OCI-LY7 (cell line): ENCODE data around the gene DDB1. TPM values are rescaled to one million over a fixed set of nuclear protein-coding genes. Genes with fewer than 3 reads are reported as not detected.

Experiments used
- BruUV-seq: library from RNA; stranded (reverse); fragments of 400-500 nt; replicated peaks from 2 replicates; lab custom pipeline; 2021; lab: Mats Ljungman, UMichigan
- CTCF ChIA-PET: fragments of 300-600 bp; sonication (Branson Sonifier 250); formaldehyde crosslinking; loops from one replicate; lab custom pipeline; 2022; ENCODE audit warnings: antibody characterized with exemption; ENCODE audit not compliant: unreplicated experiment; lab: Charles Lee
- POLR2A ChIA-PET: fragments of 300-600 bp; sonication (Branson Sonifier 250); formaldehyde crosslinking; loops from one replicate; lab custom pipeline; 2022; ENCODE audit warnings: antibody characterized with exemption; lab: Charles Lee
- DNase-seq: peaks from one replicate; pipeline ENCODE4 v3.0.0-alpha.2; 2015; ENCODE audit warnings: low spot score
- H2AFZ ChIP-seq: fragments of 200-600 bp; sonication (generic), shearing (Covaris generic); 2 replicates; pipeline ENCODE4 v1.6.1; 2014; ENCODE audit warnings: mild to moderate bottlenecking, antibody characterized with exemption, low read length, moderate library complexity
- H3K27ac ChIP-seq: fragments of 200-600 bp; sonication (generic); 2 replicates; pipeline ENCODE4 v1.5.1; 2014; ENCODE audit warnings: mixed run types, low read depth, mild to moderate bottlenecking, moderate library complexity, low read length, inconsistent platforms; ENCODE audit not compliant: poor library complexity, severe bottlenecking
- H3K36me3 ChIP-seq: fragments of 200-600 bp; sonication (generic); 2 replicates; pipeline ENCODE4 v1.6.1; 2014; ENCODE audit warnings: mild to moderate bottlenecking, antibody characterized with exemption, low read length, moderate library complexity, mixed read lengths; ENCODE audit not compliant: insufficient read depth
- H3K4me1 ChIP-seq: fragments of 200-600 bp; sonication (generic); 2 replicates; pipeline ENCODE4 v1.5.1; 2014; ENCODE audit warnings: mild to moderate bottlenecking, low read length; ENCODE audit not compliant: insufficient read depth, poor library complexity, severe bottlenecking
- H3K4me2 ChIP-seq: fragments of 200-600 bp; sonication (generic); 2 replicates; pipeline ENCODE4 v1.6.1; 2014; ENCODE audit warnings: mild to moderate bottlenecking, low read length
- H3K4me3 ChIP-seq: fragments of 200-600 bp; sonication (generic); 2 replicates; pipeline ENCODE4 v1.5.1; 2014; ENCODE audit warnings: mild to moderate bottlenecking, low read depth, low read length; ENCODE audit not compliant: poor library complexity, severe bottlenecking
- H3K79me2 ChIP-seq: fragments of 200-600 bp; sonication (generic); 2 replicates; pipeline ENCODE4 v1.6.1; 2016; ENCODE audit warnings: low read depth, mild to moderate bottlenecking, low read length, moderate library complexity, mixed read lengths; ENCODE audit not compliant: insufficient read depth
- H3K9me2 ChIP-seq: fragments of 200-600 bp; sonication (generic); 2 replicates; pipeline ENCODE4 v1.6.1; 2016; ENCODE audit warnings: mild to moderate bottlenecking, low read length, mixed read lengths; ENCODE audit not compliant: insufficient read depth
- H3K9me3 ChIP-seq: fragments of 200-600 bp; sonication (generic); 2 replicates; pipeline ENCODE4 v1.6.1; 2014; ENCODE audit warnings: mild to moderate bottlenecking, mixed run types, low read length, mixed read lengths
- H4K20me1 ChIP-seq: fragments of 200-600 bp; sonication (generic); 2 replicates; pipeline ENCODE4 v1.6.1; 2014; ENCODE audit warnings: mild to moderate bottlenecking, antibody characterized with exemption, low read length, moderate library complexity, mixed read lengths; ENCODE audit not compliant: insufficient read depth
- EZH2phosphoT487 ChIP-seq: fragments of 200-600 bp; sonication (generic); IDR thresholded peaks from 2 replicates; pipeline ENCODE4 v1.6.1; 2018; ENCODE audit warnings: low read depth, borderline replicate concordance, mild to moderate bottlenecking, mixed run types, antibody characterized with exemption, low read length, moderate library complexity, mixed read lengths
- intact Hi-C: fragments of 100-400 bp; cut with micrococcal nuclease; formaldehyde crosslinking; loops from one replicate; pipeline ENCODE4 v1.10.0; 2022; ENCODE audit not compliant: unreplicated experiment
- total RNA-seq, 2 experiments: library from RNA; depleted of rRNA in 1 of 2; stranded (reverse); fragments of >200 nt in 1 of 2; shearing (Covaris generic) in 1 of 2; gene quantifications; 2 replicates each; pipeline ENCODE4 v1.2.3, GENCODE V29; 2014 to 2022
- TF ChIP-seq, protein P1 (sequence below): fragments of 200-600 bp; sonication (generic); conservative IDR thresholded peaks from 2 replicates; pipeline ENCODE4 v1.5.1; 2014; ENCODE audit warnings: mild to moderate bottlenecking, antibody characterized with exemption, low read length, moderate library complexity, mixed read lengths

DDB1 gene
- total RNA-seq, 2 experiments from 2014 or later: 194 to 225 TPM

GRCh38 chr11:61258546-61258945, 74.4 kb downstream of the DDB1 start:
- no peaks in the 10 kb centered on the region for H4K20me1 ChIP-seq
- CTCF ChIA-PET: no interaction called here
- no peaks in the 10 kb centered on the region for H3K79me2 ChIP-seq
- H3K4me1 ChIP-seq: no peaks in the 10 kb centered on the region
- no peak overlapping the region for H3K4me3 ChIP-seq
- POLR2A ChIA-PET: no interaction called here
- BruUV-seq: no TSS peak
- H3K36me3 ChIP-seq: no peaks in the 10 kb centered on the region
- TF ChIP-seq, protein P1, sequence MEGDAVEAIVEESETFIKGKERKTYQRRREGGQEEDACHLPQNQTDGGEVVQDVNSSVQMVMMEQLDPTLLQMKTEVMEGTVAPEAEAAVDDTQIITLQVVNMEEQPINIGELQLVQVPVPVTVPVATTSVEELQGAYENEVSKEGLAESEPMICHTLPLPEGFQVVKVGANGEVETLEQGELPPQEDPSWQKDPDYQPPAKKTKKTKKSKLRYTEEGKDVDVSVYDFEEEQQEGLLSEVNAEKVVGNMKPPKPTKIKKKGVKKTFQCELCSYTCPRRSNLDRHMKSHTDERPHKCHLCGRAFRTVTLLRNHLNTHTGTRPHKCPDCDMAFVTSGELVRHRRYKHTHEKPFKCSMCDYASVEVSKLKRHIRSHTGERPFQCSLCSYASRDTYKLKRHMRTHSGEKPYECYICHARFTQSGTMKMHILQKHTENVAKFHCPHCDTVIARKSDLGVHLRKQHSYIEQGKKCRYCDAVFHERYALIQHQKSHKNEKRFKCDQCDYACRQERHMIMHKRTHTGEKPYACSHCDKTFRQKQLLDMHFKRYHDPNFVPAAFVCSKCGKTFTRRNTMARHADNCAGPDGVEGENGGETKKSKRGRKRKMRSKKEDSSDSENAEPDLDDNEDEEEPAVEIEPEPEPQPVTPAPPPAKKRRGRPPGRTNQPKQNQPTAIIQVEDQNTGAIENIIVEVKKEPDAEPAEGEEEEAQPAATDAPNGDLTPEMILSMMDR: no peak
- TF ChIP-seq EZH2phosphoT487: no peak
- H3K9me3 ChIP-seq: no peaks in the 10 kb centered on the region
- no peak overlapping the region for H2AFZ ChIP-seq
- no peak overlapping the region for H3K27ac ChIP-seq
- intact Hi-C loops: no loop called here
- DNase-seq: no peak
- no peak overlapping the region for H3K4me2 ChIP-seq
- no peaks in the 10 kb centered on the region for H3K9me2 ChIP-seq

- Histone ChIP-seq H3K9me3 (no peaks in the 10 kb centered on the region), H4K20me1 (no peaks in the 10 kb centered on the region), H3K4me2 (no peak overlapping the region), H2AFZ (no peak overlapping the region), H3K36me3 (no peaks in the 10 kb centered on the region), H3K9me2 (no peaks in the 10 kb centered on the region), H3K4me1 (no peaks in the 10 kb centered on the region), H3K27ac (no peak overlapping the region), H3K79me2 (no peaks in the 10 kb centered on the region), H3K4me3 (no peak overlapping the region)
- no peak for TF ChIP-seq EZH2phosphoT487
- TF ChIP-seq, protein P1: no peak
- POLR2A ChIA-PET: interaction anchor here (0.6 kb wide), 1 partner anchor 16 kb away, joined by 3 read pairs; no protein-coding TSS in a partner anchor
- no TSS peak for BruUV-seq
- intact Hi-C loops: no loop called here
- CTCF ChIA-PET: no interaction called here
- no peak for DNase-seq
Observed at GRCh38 chr11:61256710-61257482, 76.0 kb downstream of the DDB1 start.
